IPS DF 6.9 (cell line): ENCODE results near the gene EWSR1.

Source experiments
- DNase-seq: peaks from one replicate; pipeline ENCODE4 v3.0.0-alpha.2; 2013; ENCODE audit warnings: low read depth, low spot score
- H3K27ac ChIP-seq: one replicate; pipeline ENCODE4 v1.5.1; 2013; ENCODE audit warnings: low read length, control low read depth
- H3K27me3 ChIP-seq: 2 replicates; pipeline ENCODE4 v1.6.1; 2013; ENCODE audit warnings: mild to moderate bottlenecking, low read length; ENCODE audit not compliant: control insufficient read depth, insufficient read depth
- H3K36me3 ChIP-seq: 2 replicates; pipeline ENCODE4 v1.6.1; 2013; ENCODE audit warnings: low read length; ENCODE audit not compliant: control insufficient read depth, insufficient read depth
- H3K4me1 ChIP-seq: 2 replicates; pipeline ENCODE4 v1.6.1; 2013; ENCODE audit warnings: low read length; ENCODE audit not compliant: control insufficient read depth, insufficient read depth
- H3K4me3 ChIP-seq: 2 replicates; pipeline ENCODE4 v1.5.1; 2013; ENCODE audit warnings: mild to moderate bottlenecking, low read length
- H3K9me3 ChIP-seq: 2 replicates; pipeline ENCODE4 v1.6.1; 2013; ENCODE audit warnings: low read length, inconsistent platforms; ENCODE audit not compliant: control insufficient read depth, insufficient read depth
- WGBS: extraction: QIAGEN DNeasy Blood & Tissue Kit; methylation state at CpG from one replicate; pipeline ENCODE4 v1.1.7; 2013; ENCODE audit warnings: mixed read lengths, missing lambda C conversion rate; ENCODE audit not compliant: insufficient read length, insufficient coverage; 5-methylcytosine and 5-hydroxymethylcytosine counted together

EWSR1 gene

DNA sequence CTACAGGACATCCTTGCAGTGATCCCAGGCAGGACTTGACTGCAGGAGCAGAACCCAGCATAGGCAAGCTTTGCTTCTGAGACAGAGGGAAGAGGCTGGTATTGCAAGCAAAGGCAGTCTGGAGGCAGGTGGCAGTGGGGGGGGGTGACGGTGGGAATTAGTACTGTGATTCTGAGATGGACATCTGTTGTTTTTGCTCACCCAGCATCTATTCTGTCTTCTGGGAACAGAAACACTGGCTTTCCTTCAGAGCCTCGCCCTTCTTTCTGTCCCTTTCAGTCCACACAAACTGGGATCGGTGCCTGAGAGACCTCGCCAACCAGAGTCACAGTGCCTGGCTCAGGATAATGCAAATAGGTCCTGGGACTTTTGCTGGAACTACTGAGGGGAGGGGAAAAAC is 78.6 kb downstream of the EWSR1 start:
- DNase-seq = no peak
- H3K4me3 ChIP-seq = no peak overlapping the region
- no peaks in the 10 kb centered on the region for H3K27me3 ChIP-seq
- peaks cover 33% of the 10 kb centered on the region; the same call in 1 of the 2 replicates for H3K36me3 ChIP-seq
- H3K27ac ChIP-seq = no peak overlapping the region
- no CpG with 5 or more reads among the region's 4 CpGs for WGBS
- H3K4me1 ChIP-seq = no peaks in the 10 kb centered on the region
- no peaks in the 10 kb centered on the region for H3K9me3 ChIP-seq

- no peak for DNase-seq
- peaks cover 24% of the 10 kb centered on the region; the same call in 1 of the 2 replicates for H3K36me3 ChIP-seq
- no peak overlapping the region for H3K27ac ChIP-seq
- no peaks in the 10 kb centered on the region for H3K27me3 ChIP-seq
- H3K4me3 ChIP-seq = no peak overlapping the region
- WGBS = no CpG with 5 or more reads among the region's 2 CpGs
- no peaks in the 10 kb centered on the region for H3K4me1 ChIP-seq
- no peaks in the 10 kb centered on the region for H3K9me3 ChIP-seq
Measured at GRCh38 chr22:29348041-29348440, 80.0 kb downstream of the EWSR1 start.

DNA sequence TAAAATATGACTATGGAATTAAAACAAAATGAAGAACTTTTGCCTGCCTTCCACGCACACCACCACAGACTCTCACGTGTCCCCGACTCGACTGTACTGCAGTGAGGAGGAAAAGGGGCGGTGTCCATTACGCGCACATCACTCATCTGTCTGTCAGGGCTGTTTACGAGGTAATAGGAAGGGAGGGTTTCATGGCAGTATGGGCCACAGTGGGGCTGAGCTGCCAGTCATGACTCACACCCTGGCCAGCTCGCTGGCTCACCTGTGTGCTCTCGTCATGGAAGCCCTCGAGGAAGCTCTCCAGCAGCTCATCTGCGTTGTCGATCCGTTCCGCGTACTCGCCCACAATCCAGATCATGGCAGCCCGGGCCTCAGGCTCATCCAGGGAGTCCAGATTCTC is 80.9 kb downstream of the EWSR1 start:
- Histone ChIP-seq H3K27me3 (no peaks in the 10 kb centered on the region), H3K4me1 (no peaks in the 10 kb centered on the region), H3K4me3 (no peak overlapping the region), H3K27ac (no peak overlapping the region), H3K9me3 (no peaks in the 10 kb centered on the region), H3K36me3 (peaks cover 24% of the 10 kb centered on the region; the same call in 1 of the 2 replicates)
- no peak for DNase-seq
- no CpG with 5 or more reads among the region's 18 CpGs for WGBS
